CD4-positive, alpha-beta T cell treated with Interleukin-6 for 4 hours (primary cell): ENCODE results near the gene HOXD13.

Experiments
- DNase-seq: peaks from one replicate; pipeline ENCODE4 v3.0.0-alpha.2; 2020; ENCODE audit warnings: mixed read lengths

The HOXD13 gene

GRCh38 chr2:176092270-176093144 is at the start of gene HOXD13:
Gene HOXD13 (plus strand): TSS chr2:176092721. CDS start chr2:176092891, 170 bp downstream.
- no peak for DNase-seq

GRCh38 chr2:176056406-176056805 is 36.1 kb upstream of the HOXD13 start:
- no peak for DNase-seq

GRCh38 chr2:176063958-176064357 is 28.6 kb upstream of the HOXD13 start:
- no peak for DNase-seq

- DNase-seq = no peak
These were observed 25.6 kb upstream of the HOXD13 start for GRCh38 chr2:176066645-176067588.

- no peak for DNase-seq
These were observed 24.7 kb upstream of the HOXD13 start for GRCh38 chr2:176067589-176068418.

- DNase-seq = no peak
These were observed 24.1 kb upstream of the HOXD13 start for GRCh38 chr2:176068419-176068832.

GRCh38 chr2:176071330-176072291 is 20.9 kb upstream of the HOXD13 start:
- no peak for DNase-seq

GRCh38 chr2:176072292-176072669 is 20.2 kb upstream of the HOXD13 start:
- DNase-seq = no peak

- no peak for DNase-seq
These were observed 19.3 kb upstream of the HOXD13 start for GRCh38 chr2:176072951-176073904.

- DNase-seq = no peak
These were observed 17.5 kb upstream of the HOXD13 start for GRCh38 chr2:176074919-176075425.

GRCh38 chr2:176075481-176075880 is 17.0 kb upstream of the HOXD13 start:
- DNase-seq = no peak

GRCh38 chr2:176076063-176076462 is 16.5 kb upstream of the HOXD13 start:
- no peak for DNase-seq

GRCh38 chr2:176076796-176077195 is 15.7 kb upstream of the HOXD13 start:
- DNase-seq = no peak

- DNase-seq = no peak
These were observed 13.8 kb upstream of the HOXD13 start for GRCh38 chr2:176078541-176079284.

GRCh38 chr2:176079285-176079830 is 13.2 kb upstream of the HOXD13 start:
- DNase-seq = no peak

GRCh38 chr2:176079831-176080539 is 12.5 kb upstream of the HOXD13 start:
- DNase-seq = no peak

GRCh38 chr2:176080540-176081375 is 11.8 kb upstream of the HOXD13 start:
- no peak for DNase-seq
